ENCODE data around the gene NOS2.
"Not testable (repeated sequence)": the region's sequence is repeated elsewhere in the genome, so short reads cannot be mapped to it uniquely, and the experiment has no call there.

The NOS2 gene

GRCh38 chr17:27741971-27742575 is 58.3 kb downstream of the NOS2 start:
- in situ Hi-C loops (cut with MboI; ENCODE audit: low sequenced_read_pairs), result loop anchor here (10.0 kb wide), 1 partner anchor 137 kb away; no protein-coding TSS in a partner anchor

- in situ Hi-C loops (cut with MboI; ENCODE audit: low sequenced_read_pairs), result loop anchor here (10.0 kb wide), 1 partner anchor 137 kb away; no protein-coding TSS in a partner anchor
Measured at GRCh38 chr17:27741361-27741861, 58.9 kb downstream of the NOS2 start.

- in situ Hi-C loops (cut with MboI; ENCODE audit: low sequenced_read_pairs), result loop anchor here (10.0 kb wide), 1 partner anchor 136 kb away; no protein-coding TSS in a partner anchor
Measured at GRCh38 chr17:27740541-27740940, 59.8 kb downstream of the NOS2 start.

- in situ Hi-C loops (cut with MboI; ENCODE audit: low sequenced_read_pairs), result no loop called here
Measured at GRCh38 chr17:27733773-27734172, 66.6 kb downstream of the NOS2 start.

- in situ Hi-C loops (cut with MboI; ENCODE audit: low sequenced_read_pairs), result not testable (repeated sequence)
Measured at GRCh38 chr17:27732746-27733145, 67.6 kb downstream of the NOS2 start.

- in situ Hi-C loops (cut with MboI; ENCODE audit: low sequenced_read_pairs), result not testable (repeated sequence)
Measured at GRCh38 chr17:27725982-27726381, 74.3 kb downstream of the NOS2 start.

GRCh38 chr17:27721797-27722196 is 78.5 kb downstream of the NOS2 start:
- in situ Hi-C loops (cut with MboI; ENCODE audit: low sequenced_read_pairs), result no loop called here
